ENCODE data around the gene JAK3. TPM values are rescaled to one million over a fixed set of nuclear protein-coding genes. Genes with fewer than 3 reads are reported as not detected.

The JAK3 gene
- polyA plus RNA-seq, 2 of the 4 experiments (the other 2 are of a cell fraction) = 0.31 to 0.89 TPM

DNA sequence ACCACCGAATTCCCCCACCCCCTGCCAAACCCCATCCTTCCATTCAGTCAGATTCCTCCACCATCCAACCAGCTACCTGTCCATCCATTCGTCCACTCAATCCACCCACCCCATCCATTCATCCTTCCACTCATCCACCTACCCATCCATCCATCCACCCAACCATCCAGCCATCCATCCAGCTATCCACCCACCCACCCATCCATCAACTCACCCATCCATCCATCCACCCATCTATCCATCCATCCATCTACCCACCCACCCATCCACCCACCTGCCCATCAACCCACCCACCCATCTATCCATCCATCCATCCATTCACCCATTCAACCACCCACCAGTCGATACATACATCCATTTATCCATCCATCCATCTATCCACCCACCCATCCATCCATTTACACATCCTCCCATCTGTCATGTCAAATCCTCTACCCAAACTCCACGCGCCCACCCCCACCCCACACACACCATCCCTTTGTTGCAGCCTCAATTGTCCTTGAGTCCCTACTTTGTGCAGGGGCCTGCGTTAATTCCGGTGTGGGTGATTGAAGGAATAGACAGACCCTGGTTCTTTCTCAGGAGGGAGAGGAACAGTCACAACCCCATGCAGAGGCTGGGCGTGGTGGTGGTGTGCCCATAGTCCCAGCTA is 18.7 kb upstream of the JAK3 start:
- DNase-seq (ENCODE audit: low read depth in 1 of 2, low spot score in 1 of 2) = no peak
- WGBS (ENCODE audit: missing lambda C conversion rate) = 85% methylated on average over 5 of the region's 8 CpGs
- H3K9me3 ChIP-seq = no peaks in the 10 kb centered on the region
- H3K27ac ChIP-seq = peak overlapping the region in 1 of 2 experiments; percentile 64; a peak in 3 of 6 replicates
- H3K4me1 ChIP-seq = peaks cover 41% of the 10 kb centered on the region
- peak; percentile 5 to 11; a peak in 3 of 6 replicates for ATAC-seq
- POLR2A ChIA-PET = interaction anchor here (0.7 to 1.5 kb wide), 2 partner anchors 66 to 81 kb away, joined by 3 to 12 read pairs; partner anchors contain the start of gene CCDC124
- CTCF ChIA-PET = interaction anchor here (0.9 to 10.9 kb wide), 3 partner anchors 10 to 68 kb away, joined by 3 to 295 read pairs (median 3); partner anchors contain the start of gene CCDC124
- FAIRE-seq = no peak
- H3K4me2 ChIP-seq = no peak overlapping the region
- H3K4me3 ChIP-seq = no peak overlapping the region
- peak; percentile 30; the same call in 1 of the 2 replicates for TF ChIP-seq TFCP2L1 (CRISPR knock-in tag; IDR thresholded peaks at IDR 0.05)
- TF ChIP-seq FOXS1 (CRISPR knock-in tag; IDR thresholded peaks at IDR 0.05) = no peak
- TF ChIP-seq POLR2AphosphoS2 (conservative IDR thresholded peaks at IDR 0.05; ENCODE audit: low read length) = peak; percentile 47; the same call in 1 of the 2 replicates

GRCh38 chr19:17865364-17866311 is 17.9 kb upstream of the JAK3 start:
- Histone ChIP-seq H3K27ac (peak overlapping the region in 1 of 2 experiments; percentile 64; a peak in 3 of 6 replicates), H3K4me3 (no peak overlapping the region), H3K9me3 (no peaks in the 10 kb centered on the region), H3K4me1 (peaks cover 42% of the 10 kb centered on the region), H3K4me2 (peak overlapping the region; percentile 32; the same call in 1 of the 3 replicates)
- TF ChIP-seq HOXA7 (CRISPR knock-in tag; IDR thresholded peaks at IDR 0.05) (peak; percentile 87), POLR2AphosphoS2 (conservative IDR thresholded peaks at IDR 0.05; ENCODE audit: low read length) (0 out of 2 replicates have a peak, but pooled peaks have one; percentile 67), GATA3 (IDR thresholded peaks at IDR 0.05; ENCODE audit: borderline replicate concordance) (0 out of 2 replicates have a peak, but pooled peaks have one; percentile 16), PHF8 (IDR thresholded peaks at IDR 0.05; ENCODE audit: borderline replicate concordance, low read depth) (no peak), RAD21 (conservative IDR thresholded peaks at IDR 0.05 in 1 of 2, IDR thresholded peaks at IDR 0.05 in 1 of 2) (no peak), JUN (IDR thresholded peaks at IDR 0.05) (peak in 1 of 2 experiments; percentile 34; a peak in 1 of 5 replicates), TP53 (CRISPR knock-in tag; IDR thresholded peaks at IDR 0.05) (peak; percentile 33), FOXS1 (CRISPR knock-in tag; IDR thresholded peaks at IDR 0.05) (no peak), FOSB (CRISPR knock-in tag; IDR thresholded peaks at IDR 0.05) (peak; percentile 80), TFCP2L1 (CRISPR knock-in tag; IDR thresholded peaks at IDR 0.05) (peak; percentile 5; the same call in 1 of the 2 replicates), RARB (CRISPR knock-in tag; IDR thresholded peaks at IDR 0.05) (peak; percentile 30; the same call in 1 of the 2 replicates)
- TF ChIP-seq, protein P1, sequence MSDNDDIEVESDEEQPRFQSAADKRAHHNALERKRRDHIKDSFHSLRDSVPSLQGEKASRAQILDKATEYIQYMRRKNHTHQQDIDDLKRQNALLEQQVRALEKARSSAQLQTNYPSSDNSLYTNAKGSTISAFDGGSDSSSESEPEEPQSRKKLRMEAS (IDR thresholded peaks at IDR 0.05) = peak; percentile 61
- TF ChIP-seq, protein P2, sequence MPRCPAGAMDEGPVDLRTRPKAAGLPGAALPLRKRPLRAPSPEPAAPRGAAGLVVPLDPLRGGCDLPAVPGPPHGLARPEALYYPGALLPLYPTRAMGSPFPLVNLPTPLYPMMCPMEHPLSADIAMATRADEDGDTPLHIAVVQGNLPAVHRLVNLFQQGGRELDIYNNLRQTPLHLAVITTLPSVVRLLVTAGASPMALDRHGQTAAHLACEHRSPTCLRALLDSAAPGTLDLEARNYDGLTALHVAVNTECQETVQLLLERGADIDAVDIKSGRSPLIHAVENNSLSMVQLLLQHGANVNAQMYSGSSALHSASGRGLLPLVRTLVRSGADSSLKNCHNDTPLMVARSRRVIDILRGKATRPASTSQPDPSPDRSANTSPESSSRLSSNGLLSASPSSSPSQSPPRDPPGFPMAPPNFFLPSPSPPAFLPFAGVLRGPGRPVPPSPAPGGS (IDR thresholded peaks at IDR 0.05) = 0 out of 3 replicates have a peak, but pooled peaks have one; percentile 27
- TF ChIP-seq, protein P3, sequence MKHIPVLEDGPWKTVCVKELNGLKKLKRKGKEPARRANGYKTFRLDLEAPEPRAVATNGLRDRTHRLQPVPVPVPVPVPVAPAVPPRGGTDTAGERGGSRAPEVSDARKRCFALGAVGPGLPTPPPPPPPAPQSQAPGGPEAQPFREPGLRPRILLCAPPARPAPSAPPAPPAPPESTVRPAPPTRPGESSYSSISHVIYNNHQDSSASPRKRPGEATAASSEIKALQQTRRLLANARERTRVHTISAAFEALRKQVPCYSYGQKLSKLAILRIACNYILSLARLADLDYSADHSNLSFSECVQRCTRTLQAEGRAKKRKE (CRISPR knock-in tag; IDR thresholded peaks at IDR 0.05; ENCODE audit: low read depth) = peak; percentile 56; the same call in 1 of the 2 replicates
- 41% methylated on average over 13 of the region's 13 CpGs for WGBS (ENCODE audit: missing lambda C conversion rate)
- POLR2A ChIA-PET = interaction anchor here (0.7 to 1.5 kb wide), 2 partner anchors 67 to 82 kb away, joined by 3 to 12 read pairs; partner anchors contain the start of gene CCDC124
- ATAC-seq = peak; percentile 51 to 59
- CTCF ChIA-PET = interaction anchor here (0.9 to 10.9 kb wide), 4 partner anchors 9 to 132 kb away, joined by 3 to 295 read pairs (median 8); partner anchors contain the start of gene CCDC124
- peak in 1 of 2 experiments; percentile 67 for DNase-seq (ENCODE audit: low read depth in 1 of 2, low spot score in 1 of 2)
- FAIRE-seq = no peak
